RPMI7951 (cell line): ENCODE results near the gene NEK6. TPM values are rescaled to one million over a fixed set of nuclear protein-coding genes. Genes with fewer than 3 reads are reported as not detected.

Experiments used
- DNase-seq: peaks from one replicate; pipeline ENCODE4 v3.0.0-alpha.2; 2012; ENCODE audit warnings: low read depth
- total RNA-seq: library from RNA; depleted of rRNA; stranded (reverse); fragments of >200 nt; shearing (Covaris generic); gene quantifications from 2 replicates; pipeline ENCODE4 v1.2.3, GENCODE V29; 2014

NEK6 gene
- total RNA-seq, 1 experiment from 2014 or later = 27.5 TPM

DNA sequence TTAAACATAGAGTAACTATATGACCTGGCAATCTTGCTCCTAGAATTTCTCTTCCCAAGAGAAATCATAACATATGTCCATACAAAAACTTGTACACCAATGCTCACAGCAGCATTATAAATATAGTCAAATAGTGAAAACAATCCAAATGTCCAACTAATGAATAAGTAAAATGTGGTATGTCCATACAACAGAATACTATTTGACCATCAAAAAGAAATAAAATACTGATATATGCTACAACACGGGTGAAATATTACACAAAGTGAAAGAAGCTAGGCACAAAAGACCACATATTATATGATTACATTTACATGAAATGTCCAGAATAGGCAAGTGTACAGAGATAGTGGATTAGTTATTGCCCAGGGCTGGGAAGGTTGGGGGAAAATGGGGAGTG, 116.1 kb downstream of the NEK6 start:
- DNase-seq = no peak

- DNase-seq = no peak
Observed at GRCh38 chr9:124375726-124376125, 118.0 kb downstream of the NEK6 start.

DNA sequence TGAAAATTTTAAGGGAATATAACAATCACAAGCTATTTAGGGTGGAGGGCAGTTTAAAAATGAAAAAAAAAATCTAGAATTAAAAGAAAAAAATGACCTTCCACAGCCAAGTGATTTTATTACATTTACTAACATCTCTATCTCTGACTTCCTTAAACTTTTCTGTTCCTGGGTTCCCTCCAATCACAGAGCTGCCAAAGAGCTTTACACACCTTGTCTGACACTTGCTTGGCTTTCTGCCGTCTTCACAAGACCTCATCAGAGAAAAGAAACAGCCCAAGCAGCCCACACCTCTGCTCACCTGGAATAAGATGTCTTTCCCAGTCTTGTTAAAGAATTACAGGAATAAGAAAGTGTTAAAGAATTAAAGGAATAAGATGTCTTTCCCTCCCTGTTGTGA, 118.6 kb downstream of the NEK6 start:
- DNase-seq = no peak

GRCh38 chr9:124377551-124378406, 120.0 kb downstream of the NEK6 start:
- DNase-seq = no peak

GRCh38 chr9:124381170-124381945, 123.6 kb downstream of the NEK6 start:
- peak; percentile 61 for DNase-seq

- DNase-seq = no peak
Observed at GRCh38 chr9:124384210-124384609, 126.5 kb downstream of the NEK6 start.

GRCh38 chr9:124384846-124385245, 127.1 kb downstream of the NEK6 start:
- no peak for DNase-seq

DNA sequence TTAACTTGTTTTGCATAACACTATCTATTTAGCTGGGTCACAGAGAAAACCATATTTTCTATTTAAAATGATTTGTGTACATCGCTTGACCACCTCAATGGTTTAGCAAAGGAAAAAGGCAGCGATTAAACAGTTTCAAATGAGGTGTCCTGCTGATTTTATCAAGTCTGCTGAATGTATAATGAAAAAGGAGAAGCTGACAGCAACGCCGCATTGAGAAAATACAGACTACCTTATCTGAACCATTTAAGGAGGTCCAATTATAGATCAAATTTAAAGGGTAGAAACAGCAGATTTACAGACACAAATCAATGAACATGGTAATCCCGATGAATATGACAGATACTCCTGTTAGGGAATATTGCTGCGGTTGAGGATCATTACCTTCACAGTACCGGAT, 127.9 kb downstream of the NEK6 start:
- DNase-seq = no peak

- DNase-seq = no peak
Observed at GRCh38 chr9:124386201-124386600, 128.5 kb downstream of the NEK6 start.

DNA sequence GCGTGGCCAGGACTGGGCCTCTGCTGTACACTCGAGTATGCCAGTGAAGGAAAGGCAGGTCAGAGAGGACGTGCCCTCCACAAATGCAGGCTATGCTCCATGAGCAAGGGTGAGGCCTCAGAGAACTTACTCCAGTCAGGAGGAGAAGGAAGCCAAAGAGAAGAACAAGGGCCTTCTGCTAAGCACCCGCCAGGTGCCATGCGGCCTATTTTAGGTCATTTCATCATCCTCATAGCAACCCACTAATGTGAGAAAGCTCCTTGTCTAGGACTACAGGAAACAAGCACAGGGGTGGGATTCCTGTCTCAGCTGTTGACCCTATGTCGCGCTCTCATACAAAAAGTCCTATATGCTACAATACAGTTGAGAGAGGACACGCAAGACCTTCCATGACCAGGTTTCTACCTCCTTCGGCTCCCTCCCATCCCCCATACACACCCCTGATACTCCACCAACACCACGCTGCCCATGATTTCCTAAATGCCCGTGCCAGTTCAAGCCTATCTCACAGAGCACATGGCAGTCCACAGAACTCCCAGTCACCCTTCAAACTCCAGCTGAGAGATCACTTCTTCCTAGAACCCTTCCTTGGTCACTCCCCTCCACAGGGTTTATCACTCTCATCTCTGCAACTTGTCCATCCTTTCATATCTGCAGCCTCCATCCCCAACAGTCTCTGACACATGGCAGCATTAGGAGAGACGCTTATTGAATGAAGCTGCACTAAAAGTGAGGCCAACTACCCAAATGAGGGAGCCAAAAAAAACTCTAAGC, 130.7 kb downstream of the NEK6 start:
- no peak for DNase-seq

GRCh38 chr9:124389146-124389939, 131.6 kb downstream of the NEK6 start:
- DNase-seq = no peak

GRCh38 chr9:124390794-124391658, 133.3 kb downstream of the NEK6 start:
- DNase-seq = peak; percentile 40

GRCh38 chr9:124392254-124392870, 134.6 kb downstream of the NEK6 start:
- DNase-seq = peak; percentile 60

DNA sequence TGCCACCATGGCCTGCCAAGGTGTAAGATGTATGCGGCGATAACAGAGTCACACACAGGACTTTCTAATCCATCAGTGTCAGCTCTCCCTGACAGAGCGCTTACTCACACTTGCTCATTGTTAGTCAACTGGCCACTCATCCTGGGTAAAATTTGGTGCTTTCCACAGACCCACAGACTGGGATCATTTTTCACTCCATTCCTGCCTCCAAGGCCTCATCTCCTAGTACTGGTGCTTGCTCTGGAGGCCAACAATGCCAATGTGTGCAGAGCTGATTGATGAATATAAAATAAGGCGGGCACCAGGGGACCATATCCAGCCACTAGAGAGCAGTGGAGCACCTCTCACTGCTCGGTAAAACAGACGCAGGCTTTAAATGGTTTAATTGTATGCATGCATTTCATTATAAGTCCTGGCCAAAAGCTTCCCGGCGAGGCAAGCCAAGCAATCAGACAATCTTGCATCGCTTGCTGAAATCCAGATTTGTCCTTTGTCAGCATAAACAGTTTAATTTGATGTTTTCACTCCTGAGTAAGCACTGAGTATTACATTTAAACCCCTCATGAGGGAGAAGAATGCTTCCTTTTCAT, 135.2 kb downstream of the NEK6 start:
- DNase-seq = peak; percentile 97

DNA sequence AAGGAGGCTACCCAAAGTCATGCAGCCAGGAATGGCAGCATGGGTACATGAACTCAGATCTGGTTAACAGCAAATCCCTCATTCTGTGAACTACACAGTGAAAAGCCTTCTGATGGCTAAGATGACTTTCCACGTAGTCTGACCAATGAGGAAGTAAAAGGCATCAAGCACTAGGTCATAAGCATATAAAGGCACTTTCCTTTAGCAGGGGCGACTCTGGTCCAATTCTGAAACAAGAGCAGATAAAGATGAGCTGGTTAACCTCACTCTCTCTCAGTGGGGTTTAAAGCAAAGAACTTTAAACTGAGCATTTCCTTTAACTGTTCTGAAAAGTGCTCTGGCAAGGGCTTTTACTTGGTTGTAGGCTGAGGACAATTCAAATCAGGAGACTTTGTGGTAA, 136.4 kb downstream of the NEK6 start:
- DNase-seq = no peak

- no peak for DNase-seq
Observed at GRCh38 chr9:124394596-124394995, 136.8 kb downstream of the NEK6 start.

GRCh38 chr9:124395826-124396225, 138.1 kb downstream of the NEK6 start:
- DNase-seq = no peak

DNA sequence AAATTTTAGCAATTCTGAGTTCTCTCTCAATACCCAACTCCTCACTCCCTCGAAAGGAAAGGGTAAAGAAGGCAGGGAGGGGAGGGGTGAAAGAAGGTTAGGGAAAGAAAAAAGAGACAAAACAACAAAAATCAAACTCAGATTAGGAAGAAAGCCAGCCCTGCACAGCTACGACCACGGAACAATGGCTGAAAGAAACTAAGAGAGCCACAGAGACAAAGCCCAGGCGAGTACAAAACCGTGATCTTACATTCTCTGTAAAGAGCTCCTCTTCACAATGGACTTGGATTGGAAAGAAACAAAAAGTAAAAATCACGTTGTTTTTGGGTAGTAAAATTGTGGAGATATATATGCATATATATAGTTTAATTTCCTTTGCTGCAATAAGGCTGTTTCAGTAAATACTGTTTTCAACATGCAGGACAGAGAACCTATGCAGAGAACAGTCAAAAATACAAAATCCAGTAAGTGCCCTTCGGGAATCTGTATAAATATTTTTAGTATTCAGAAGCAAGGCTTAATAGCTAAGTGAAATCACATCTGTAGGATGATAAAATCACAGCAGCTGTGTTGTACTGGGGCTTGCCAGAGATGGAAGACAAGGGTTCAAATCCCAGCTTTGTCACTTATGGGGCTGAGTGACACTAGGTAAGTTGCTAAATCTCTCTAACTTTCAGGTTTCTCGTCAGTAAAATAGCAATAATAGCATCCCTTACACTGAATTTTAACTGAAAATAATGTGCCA, 140.6 kb downstream of the NEK6 start:
- no peak for DNase-seq
